Loucy (cell line): ENCODE measurements around the gene RAB19.

Experiments used
- CTCF ChIP-seq: fragments of 200-600 bp; sonication (generic); conservative IDR thresholded peaks from 2 replicates; pipeline ENCODE4 v1.5.1; 2014; ENCODE audit warnings: mild to moderate bottlenecking, antibody characterized with exemption, low read length
- EZH2phosphoT487 ChIP-seq: fragments of 200-600 bp; IDR thresholded peaks from 2 replicates; pipeline ENCODE4 v1.6.1; 2018; ENCODE audit warnings: antibody characterized with exemption, mild to moderate bottlenecking, moderate library complexity, borderline replicate concordance

- no peak for TF ChIP-seq CTCF
- no peak for TF ChIP-seq EZH2phosphoT487
These were observed 36.7 kb downstream of the RAB19 start for GRCh38 chr7:140440593-140440992.
